ENCODE results near the gene DNALI1.
"Not testable (repeated sequence)": the region's sequence is repeated elsewhere in the genome, so short reads cannot be mapped to it uniquely, and the experiment has no call there.

The DNALI1 gene

GRCh38 chr1:37519613-37520012 is 37.1 kb upstream of the DNALI1 start:
- no peak overlapping the region for H3K4me2 ChIP-seq (ENCODE audit: low read length)
- no peaks in the 10 kb centered on the region for H3K79me2 ChIP-seq (ENCODE audit: low read length)
- TF ChIP-seq EZH2phosphoT487 (IDR thresholded peaks at IDR 0.05; ENCODE audit: low read depth) (no peak), CTCF (IDR thresholded peaks at IDR 0.05; ENCODE audit: low read depth, low read length) (no peak)
- no peak overlapping the region for H2AFZ ChIP-seq (ENCODE audit: low read depth, low read length)
- no peaks in the 10 kb centered on the region for H4K20me1 ChIP-seq (ENCODE audit: insufficient read depth, low read length)
- H3K27me3 ChIP-seq (ENCODE audit: low read depth, low read length): no peaks in the 10 kb centered on the region
- H3K9ac ChIP-seq (ENCODE audit: low read length): no peak overlapping the region
- no peak overlapping the region for H3K27ac ChIP-seq (ENCODE audit: low read length)
- H3K4me3 ChIP-seq (ENCODE audit: low read length): no peak overlapping the region
- H3K9me3 ChIP-seq (ENCODE audit: insufficient read depth, low read length): no peaks in the 10 kb centered on the region
- peaks cover 4% of the 10 kb centered on the region; the same call in 1 of the 2 replicates for H3K4me1 ChIP-seq (ENCODE audit: low read length)
- H3K36me3 ChIP-seq (replicated peaks; ENCODE audit: low read depth, low read length): no peaks in the 10 kb centered on the region

GRCh38 chr1:37529888-37530287 is 26.9 kb upstream of the DNALI1 start:
- not testable (repeated sequence) for H4K20me1 ChIP-seq (ENCODE audit: insufficient read depth, low read length); H3K27me3 ChIP-seq (ENCODE audit: low read depth, low read length); H3K4me2 ChIP-seq (ENCODE audit: low read length); H3K9me3 ChIP-seq (ENCODE audit: insufficient read depth, low read length); H3K27ac ChIP-seq (ENCODE audit: low read length); H3K4me3 ChIP-seq (ENCODE audit: low read length); H3K9ac ChIP-seq (ENCODE audit: low read length); H3K36me3 ChIP-seq (replicated peaks; ENCODE audit: low read depth, low read length); H2AFZ ChIP-seq (ENCODE audit: low read depth, low read length); H3K79me2 ChIP-seq (ENCODE audit: low read length); H3K4me1 ChIP-seq (ENCODE audit: low read length)

DNA sequence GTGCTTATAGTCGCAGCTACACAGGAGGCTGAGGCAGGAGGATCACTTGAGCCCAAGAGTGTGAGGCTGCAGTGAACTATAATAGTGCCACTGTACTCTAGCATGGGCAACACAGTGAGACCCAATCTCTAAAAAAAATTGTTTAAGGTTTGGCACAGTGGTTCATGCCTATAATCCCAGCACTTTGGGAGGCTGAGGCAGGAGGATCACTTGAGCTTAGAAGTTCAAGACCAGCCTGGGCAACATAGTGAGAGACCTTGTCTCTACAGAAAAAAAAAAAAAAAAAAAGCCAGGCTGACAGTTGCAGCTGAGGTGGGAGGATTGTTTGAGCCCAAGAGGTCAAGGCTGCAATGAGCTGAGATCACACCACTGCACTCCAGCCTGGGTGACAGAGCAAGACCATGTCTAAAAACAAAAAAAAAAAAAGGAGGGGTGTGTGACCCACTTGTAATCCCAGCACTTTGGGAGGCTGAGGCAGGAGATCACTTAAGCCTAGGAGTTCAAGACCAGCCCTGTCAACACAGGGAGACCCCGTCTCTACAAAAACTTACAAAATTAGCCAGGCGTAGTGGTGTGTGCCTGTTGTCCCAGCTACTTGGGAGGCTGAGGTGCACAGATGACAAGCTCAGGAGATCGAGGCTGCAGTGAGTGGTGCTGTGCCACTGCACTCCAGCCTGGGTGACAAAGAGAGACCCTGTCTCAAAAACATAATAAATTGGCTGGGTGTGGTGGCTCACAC is 24.2 kb upstream of the DNALI1 start:
- H3K27me3 ChIP-seq (ENCODE audit: low read depth, low read length); H2AFZ ChIP-seq (ENCODE audit: low read depth, low read length); H3K4me3 ChIP-seq (ENCODE audit: low read length); H3K4me2 ChIP-seq (ENCODE audit: low read length); H3K36me3 ChIP-seq (replicated peaks; ENCODE audit: low read depth, low read length); H3K9ac ChIP-seq (ENCODE audit: low read length); H3K4me1 ChIP-seq (ENCODE audit: low read length); H3K27ac ChIP-seq (ENCODE audit: low read length); H4K20me1 ChIP-seq (ENCODE audit: insufficient read depth, low read length); H3K79me2 ChIP-seq (ENCODE audit: low read length); H3K9me3 ChIP-seq (ENCODE audit: insufficient read depth, low read length): not testable (repeated sequence)

DNA sequence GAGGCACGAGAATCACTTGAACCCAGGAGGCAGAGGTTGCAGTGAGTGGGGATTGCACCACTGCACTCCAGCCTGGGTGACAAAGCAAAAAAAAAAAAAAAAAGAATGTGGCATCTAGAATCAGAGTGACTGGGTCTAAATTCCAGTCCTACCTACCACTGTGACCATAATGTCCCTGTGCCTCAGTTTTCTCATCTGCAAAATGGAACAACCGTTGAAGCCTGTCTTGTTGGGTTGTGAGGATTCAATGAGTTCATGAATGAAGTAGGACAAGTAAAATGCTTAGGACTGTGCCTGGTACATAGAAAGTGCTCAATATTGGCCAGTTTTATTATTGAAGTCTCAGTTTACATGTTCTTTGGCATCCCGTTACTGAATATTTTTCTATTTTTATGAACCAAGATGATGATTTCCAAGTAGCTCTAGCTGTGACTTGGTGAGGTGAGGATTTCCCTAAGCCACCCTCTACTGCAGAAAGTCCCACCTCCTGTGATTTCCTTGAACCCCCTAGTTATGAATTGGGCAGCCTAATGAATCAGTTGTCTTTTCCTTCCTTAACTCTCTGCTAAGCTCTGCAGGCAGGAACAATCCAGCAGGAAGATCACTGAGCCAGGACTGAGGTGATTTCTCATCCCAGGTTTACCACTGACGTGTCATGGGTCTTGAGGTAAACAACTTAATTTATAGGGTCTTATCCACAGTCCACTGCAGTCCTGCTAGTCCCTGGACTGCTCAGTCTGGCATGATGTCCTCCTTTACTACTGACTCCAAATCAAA is 23.2 kb upstream of the DNALI1 start:
- H3K4me1 ChIP-seq (ENCODE audit: low read length): no peaks in the 10 kb centered on the region
- no peaks in the 10 kb centered on the region for H3K27me3 ChIP-seq (ENCODE audit: low read depth, low read length)
- H3K4me3 ChIP-seq (ENCODE audit: low read length): no peak overlapping the region
- peaks cover 13% of the 10 kb centered on the region for H3K36me3 ChIP-seq (replicated peaks; ENCODE audit: low read depth, low read length)
- TF ChIP-seq EZH2phosphoT487 (IDR thresholded peaks at IDR 0.05; ENCODE audit: low read depth): no peak
- no peak for TF ChIP-seq CTCF (IDR thresholded peaks at IDR 0.05; ENCODE audit: low read depth, low read length)
- no peaks in the 10 kb centered on the region for H3K79me2 ChIP-seq (ENCODE audit: low read length)
- H3K9ac ChIP-seq (ENCODE audit: low read length): no peak overlapping the region
- H3K9me3 ChIP-seq (ENCODE audit: insufficient read depth, low read length): no peaks in the 10 kb centered on the region
- no peak overlapping the region for H3K4me2 ChIP-seq (ENCODE audit: low read length)
- H2AFZ ChIP-seq (ENCODE audit: low read depth, low read length): no peak overlapping the region
- no peaks in the 10 kb centered on the region for H4K20me1 ChIP-seq (ENCODE audit: insufficient read depth, low read length)
- no peak overlapping the region for H3K27ac ChIP-seq (ENCODE audit: low read length)

- Histone ChIP-seq H3K27me3 (ENCODE audit: low read depth, low read length) (no peaks in the 10 kb centered on the region), H3K36me3 (replicated peaks; ENCODE audit: low read depth, low read length) (peaks cover 13% of the 10 kb centered on the region), H3K27ac (ENCODE audit: low read length) (no peak overlapping the region), H2AFZ (ENCODE audit: low read depth, low read length) (no peak overlapping the region), H4K20me1 (ENCODE audit: insufficient read depth, low read length) (no peaks in the 10 kb centered on the region), H3K4me3 (ENCODE audit: low read length) (no peak overlapping the region), H3K9ac (ENCODE audit: low read length) (no peak overlapping the region), H3K79me2 (ENCODE audit: low read length) (no peaks in the 10 kb centered on the region), H3K4me2 (ENCODE audit: low read length) (no peak overlapping the region), H3K9me3 (ENCODE audit: insufficient read depth, low read length) (no peaks in the 10 kb centered on the region), H3K4me1 (ENCODE audit: low read length) (no peaks in the 10 kb centered on the region)
- no peak for TF ChIP-seq EZH2phosphoT487 (IDR thresholded peaks at IDR 0.05; ENCODE audit: low read depth)
- no peak for TF ChIP-seq CTCF (IDR thresholded peaks at IDR 0.05; ENCODE audit: low read depth, low read length)
Observed at GRCh38 chr1:37537378-37537777, 19.4 kb upstream of the DNALI1 start.

DNA sequence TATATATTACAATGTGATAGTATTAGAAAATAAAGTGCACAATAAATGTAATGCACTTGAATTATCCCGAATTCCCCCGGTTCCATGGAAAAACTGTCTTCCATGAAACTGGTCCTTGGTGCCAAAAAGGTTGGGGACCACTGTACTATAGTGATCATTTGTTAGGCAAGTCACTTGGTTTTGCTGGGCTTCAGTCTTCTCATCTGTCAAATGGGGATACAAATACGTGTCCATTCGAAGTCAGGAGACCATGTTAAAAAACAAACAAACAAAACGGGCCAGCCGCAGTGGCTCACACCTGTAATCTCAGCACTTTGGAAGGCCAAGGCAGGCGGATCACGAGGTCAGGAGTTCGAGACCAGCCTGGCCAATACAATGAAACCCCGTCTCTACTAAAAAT is 17.6 kb upstream of the DNALI1 start:
- not testable (repeated sequence) for H3K4me3 ChIP-seq (ENCODE audit: low read length); H3K27me3 ChIP-seq (ENCODE audit: low read depth, low read length); H4K20me1 ChIP-seq (ENCODE audit: insufficient read depth, low read length); H3K4me1 ChIP-seq (ENCODE audit: low read length); H3K9me3 ChIP-seq (ENCODE audit: insufficient read depth, low read length); H3K27ac ChIP-seq (ENCODE audit: low read length); H3K79me2 ChIP-seq (ENCODE audit: low read length); H2AFZ ChIP-seq (ENCODE audit: low read depth, low read length); H3K9ac ChIP-seq (ENCODE audit: low read length); H3K4me2 ChIP-seq (ENCODE audit: low read length)
- H3K36me3 ChIP-seq (replicated peaks; ENCODE audit: low read depth, low read length): peaks cover 13% of the 10 kb centered on the region
